Stimulated activated naive CD8-positive, alpha-beta T cell treated with anti-CD3 and anti-CD28 coated beads, Interleukin-15, Interleukin-2, amounts not matched to agents 100 U/mL and 50 U/mL, for 24 hours (primary cell): ENCODE results near the gene GTF3C1.
"Not testable (repeated sequence)": the region's sequence is repeated elsewhere in the genome, so short reads cannot be mapped to it uniquely, and the experiment has no call there.

Experiments
- ATAC-seq: fragments of 150-1000 bp; cut with Tn5 transposase; one replicate; pipeline ENCODE4 v1.10.0; 2021
- DNase-seq: peaks from one replicate; pipeline ENCODE4 v3.0.0; 2021

Gene GTF3C1

DNA sequence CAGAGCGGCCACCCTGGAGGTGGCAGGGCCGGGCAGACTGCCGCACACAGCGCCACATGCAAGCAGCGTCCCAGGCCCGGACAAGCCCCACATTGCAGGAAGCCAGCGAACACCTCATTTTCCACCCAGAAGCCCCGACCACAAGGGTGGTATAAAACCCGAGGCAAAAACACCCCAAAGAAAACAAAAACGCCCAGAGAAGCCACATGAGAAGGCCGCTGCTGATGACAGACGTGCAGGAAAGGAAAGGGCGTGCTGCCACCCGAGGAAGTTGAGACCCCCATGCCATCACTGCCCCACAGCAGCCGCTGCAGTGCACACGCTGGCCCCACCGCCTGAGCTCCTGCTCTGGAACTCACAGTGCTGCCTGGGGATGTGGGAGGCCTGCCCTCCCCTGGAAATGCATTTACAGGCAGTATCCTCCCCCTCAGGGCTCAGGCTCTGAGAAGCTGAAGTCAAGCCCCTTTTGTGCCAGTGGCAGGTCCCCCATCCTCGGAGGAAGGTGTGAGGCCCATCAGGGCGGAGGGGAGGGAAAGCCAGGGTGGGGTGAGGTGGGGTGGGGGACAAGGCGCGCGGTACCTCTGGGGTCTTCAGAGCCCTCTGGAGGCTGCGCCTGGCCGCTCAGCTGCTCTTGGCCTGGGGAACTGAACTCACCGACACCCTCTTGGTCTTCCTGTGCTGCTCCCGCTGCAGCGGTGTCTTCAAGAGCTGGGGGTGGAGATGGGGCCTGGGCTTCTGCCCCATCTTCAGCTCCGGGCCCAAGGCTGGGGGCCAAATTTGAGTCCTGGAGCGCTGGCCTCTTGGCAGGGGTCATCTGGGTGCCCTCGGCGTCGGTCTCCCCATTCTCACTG lies 85.7 kb downstream of the GTF3C1 start:
- peak; percentile 70 for DNase-seq

GRCh38 chr16:27462846-27463682 lies 86.6 kb downstream of the GTF3C1 start:
- no peak for DNase-seq

More for the DNA sequence above, 85.7 kb downstream of the GTF3C1 start:
- peak; percentile 83 for ATAC-seq

GRCh38 chr16:27462200-27462845 lies 87.4 kb downstream of the GTF3C1 start:
- ATAC-seq, result no peak
- DNase-seq, result no peak

More at GRCh38 chr16:27462846-27463682, 86.6 kb downstream of the GTF3C1 start:
- no peak for ATAC-seq

GRCh38 chr16:27461483-27462171 lies 88.1 kb downstream of the GTF3C1 start:
- ATAC-seq (no peak), DNase-seq (no peak)

DNA sequence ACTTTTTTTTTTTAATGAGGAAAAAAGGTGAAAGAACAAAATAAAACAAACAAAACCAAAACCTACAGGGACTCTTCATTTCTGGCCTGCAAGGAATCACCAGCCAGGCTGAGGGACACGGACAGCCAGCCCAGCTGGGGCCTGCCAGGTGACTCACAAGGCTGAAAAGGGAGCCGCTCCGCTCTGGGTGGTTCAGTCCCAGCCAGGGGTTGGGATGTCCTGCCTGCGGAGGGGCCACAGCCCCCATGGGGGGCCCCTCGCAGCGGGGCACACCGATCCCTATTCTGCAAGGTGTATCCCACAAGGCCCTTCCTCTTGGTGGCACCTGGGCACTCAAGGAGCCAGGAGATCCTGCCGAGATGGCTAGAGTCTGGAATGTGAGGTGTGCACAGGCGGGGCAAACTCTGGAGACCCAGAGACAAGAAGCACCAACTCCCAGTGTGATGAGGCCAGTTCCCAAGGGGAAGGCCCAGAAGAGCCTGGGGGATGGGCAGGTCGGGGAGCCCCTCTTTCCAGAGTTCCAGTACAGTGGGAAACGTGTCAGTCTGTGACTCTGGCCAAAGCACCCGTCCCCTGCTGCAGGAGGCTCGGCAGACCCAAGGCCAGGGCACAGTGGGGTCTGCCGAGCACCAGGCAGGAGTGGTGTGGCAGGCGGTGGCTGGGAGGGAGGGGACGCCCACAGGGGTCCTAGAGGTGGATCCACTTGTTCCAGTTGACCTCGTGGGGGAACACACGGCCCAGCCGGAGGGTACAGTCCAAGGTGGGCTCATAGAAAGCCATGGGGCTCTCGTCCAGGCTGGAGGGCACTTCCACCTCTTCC lies 88.8 kb downstream of the GTF3C1 start:
- no peak for ATAC-seq
- DNase-seq, result no peak

GRCh38 chr16:27460213-27460612 lies 89.5 kb downstream of the GTF3C1 start:
- DNase-seq (no peak), ATAC-seq (no peak)

DNA sequence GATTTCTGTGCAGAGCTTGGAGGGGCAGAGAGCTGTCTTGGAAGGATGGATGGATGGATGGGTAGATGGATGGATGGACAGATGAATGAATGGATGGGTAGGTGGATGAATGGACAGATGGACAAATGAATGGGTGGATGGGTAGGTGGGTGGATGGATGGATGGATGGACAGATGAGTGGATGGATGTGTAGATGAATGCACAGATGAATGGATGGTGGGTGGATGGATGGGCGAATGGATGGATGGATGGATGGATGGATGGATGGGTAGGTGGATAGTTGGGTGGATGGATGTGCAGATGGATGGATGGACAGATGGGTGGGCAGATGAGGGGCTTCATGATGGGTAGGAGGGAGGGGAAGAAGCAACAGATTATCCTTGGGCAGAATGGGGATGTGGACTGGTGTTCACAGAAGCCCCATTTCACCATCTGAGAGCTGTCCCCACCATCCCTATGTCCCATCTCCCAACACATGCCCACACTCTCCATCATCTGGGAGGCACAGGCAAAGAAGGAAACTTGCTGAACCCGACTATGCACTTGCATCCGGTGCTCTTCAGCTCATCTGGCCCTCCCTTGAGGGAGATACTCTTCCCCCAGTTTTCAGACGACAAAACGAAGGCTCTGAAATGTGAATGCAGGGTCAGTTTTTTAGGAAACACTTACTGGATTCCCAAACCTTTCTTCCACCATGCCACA lies 90.6 kb downstream of the GTF3C1 start:
- DNase-seq (no peak), ATAC-seq (no peak)

DNA sequence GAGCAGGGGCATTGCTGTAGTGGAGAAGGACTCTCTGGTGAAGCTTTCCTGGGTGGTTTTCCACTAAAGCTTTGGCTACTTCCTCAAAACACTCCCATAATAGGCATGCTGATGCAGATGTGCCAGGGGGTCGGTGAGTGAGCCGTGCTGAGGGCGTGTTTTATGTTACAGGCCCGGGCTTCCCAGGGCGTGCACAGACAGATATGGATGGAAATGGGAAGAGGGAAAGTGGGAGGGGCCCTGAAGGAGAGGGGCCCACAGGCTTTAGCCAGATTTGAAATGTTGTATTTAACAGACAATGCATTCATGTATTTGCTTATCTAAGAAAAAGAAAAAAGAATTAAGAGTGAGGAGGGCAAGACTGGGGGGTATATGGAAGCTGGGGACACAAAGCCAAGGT lies 91.5 kb downstream of the GTF3C1 start:
- no peak for ATAC-seq
- DNase-seq, result no peak

DNA sequence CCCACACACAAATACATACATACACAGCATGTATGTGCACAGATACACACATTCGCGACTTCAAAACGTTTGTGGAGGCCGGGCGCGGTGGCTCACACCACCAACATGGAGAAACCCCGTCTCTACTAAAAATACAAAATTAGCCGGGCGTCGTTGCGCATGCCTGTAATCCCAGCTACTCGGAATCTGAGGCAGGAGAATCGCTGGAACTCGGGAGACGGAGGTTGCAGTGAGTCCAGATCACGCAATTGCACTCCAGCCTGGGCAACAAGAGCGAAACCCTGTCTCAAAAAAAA lies 92.2 kb downstream of the GTF3C1 start:
- not testable (repeated sequence) for DNase-seq, ATAC-seq

DNA sequence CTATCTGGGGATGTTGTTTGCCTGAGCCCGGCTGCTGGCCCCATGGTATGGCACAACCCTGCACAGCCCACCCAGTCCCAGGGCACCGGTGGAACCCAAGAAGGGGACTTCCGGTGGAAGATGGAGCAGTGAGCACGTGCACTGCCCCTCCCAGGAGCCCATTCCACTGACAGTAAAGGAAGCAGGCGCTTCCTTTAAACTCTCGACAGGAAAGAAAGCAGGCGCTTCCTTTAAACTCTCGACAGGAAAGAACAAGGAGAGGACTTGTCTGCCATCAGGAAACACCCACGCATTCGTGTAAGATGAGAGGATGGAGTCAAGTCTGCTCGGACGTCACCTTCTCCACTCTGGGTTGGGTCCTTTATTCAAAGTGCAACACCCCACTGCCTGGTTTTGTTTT lies 94.0 kb downstream of the GTF3C1 start:
- ATAC-seq, result no peak
- peak; percentile 44 for DNase-seq

- DNase-seq (no peak), ATAC-seq (no peak)
These were observed 96.3 kb downstream of the GTF3C1 start for GRCh38 chr16:27453494-27453825.

- DNase-seq, result no peak
- no peak for ATAC-seq
These were observed 96.9 kb downstream of the GTF3C1 start for GRCh38 chr16:27452569-27453493.

GRCh38 chr16:27450196-27450549 lies 99.5 kb downstream of the GTF3C1 start:
- ATAC-seq, result peak; percentile 4
- DNase-seq, result no peak

DNA sequence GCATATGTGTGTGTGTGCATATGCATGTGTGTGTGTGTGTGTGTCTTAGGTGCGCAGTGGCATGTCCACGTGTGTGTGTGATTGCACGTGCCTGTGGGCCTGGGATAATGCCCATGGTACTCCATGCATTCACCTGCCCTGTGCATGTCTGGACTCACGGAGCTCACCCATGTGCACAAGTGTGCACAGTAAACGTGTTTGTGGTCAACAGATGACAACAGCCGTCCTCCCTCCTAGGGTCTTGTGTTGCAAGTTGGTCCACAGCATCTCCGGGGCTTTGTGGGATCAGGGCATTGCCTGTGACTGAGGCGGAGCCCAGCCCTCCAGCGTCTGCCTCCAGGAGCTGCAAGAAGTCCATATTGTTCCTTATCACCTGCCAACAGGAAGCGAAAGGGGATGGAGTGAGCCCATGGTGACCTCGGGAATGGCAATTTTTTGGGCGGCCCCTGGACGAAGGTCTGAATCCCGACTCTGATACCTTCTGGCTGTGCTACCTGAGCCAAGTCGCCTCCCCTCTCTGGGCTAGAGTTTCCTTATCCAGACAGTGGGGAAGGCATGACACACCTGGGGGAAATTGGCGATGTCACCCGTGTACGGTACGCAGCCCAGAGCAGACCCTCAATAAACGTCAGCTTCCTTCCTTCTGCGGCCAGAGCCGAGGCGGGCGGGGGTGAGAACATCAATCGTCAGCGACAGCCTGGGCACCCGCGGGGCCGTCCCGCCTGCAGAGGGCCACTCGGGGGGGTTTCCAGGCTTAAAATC lies 100.1 kb downstream of the GTF3C1 start:
- ATAC-seq (peak; percentile 79), DNase-seq (peak; percentile 91)

GRCh38 chr16:27448532-27449433 lies 100.9 kb downstream of the GTF3C1 start:
- no peak for DNase-seq
- ATAC-seq, result no peak

GRCh38 chr16:27447301-27447700 lies 102.4 kb downstream of the GTF3C1 start:
- DNase-seq (no peak), ATAC-seq (no peak)

- ATAC-seq (peak; percentile 60), DNase-seq (peak; percentile 68)
These were observed 103.0 kb downstream of the GTF3C1 start for GRCh38 chr16:27446721-27447120.
